Ishikawa (cell line): ENCODE measurements around the gene CBX4.

Source experiments
- CEBPB ChIP-seq: IDR thresholded peaks from 2 replicates; pipeline ENCODE4 v1.6.1; 2012
- CREB1 ChIP-seq: IDR thresholded peaks from 2 replicates; pipeline ENCODE4 v1.6.1; 2012; ENCODE audit warnings: low read depth
- EP300 ChIP-seq: IDR thresholded peaks from 2 replicates; pipeline ENCODE4 v1.6.1; 2012; ENCODE audit warnings: borderline replicate concordance
- FOXM1 ChIP-seq: IDR thresholded peaks from 2 replicates; pipeline ENCODE4 v1.6.1; 2012; ENCODE audit warnings: low read depth, borderline replicate concordance
- MAX ChIP-seq: IDR thresholded peaks from 2 replicates; pipeline ENCODE4 v1.6.1; 2012
- NFIC ChIP-seq: IDR thresholded peaks from 2 replicates; pipeline ENCODE4 v1.6.1; 2012
- RAD21 ChIP-seq: IDR thresholded peaks from 2 replicates; pipeline ENCODE4 v1.6.1; 2012; ENCODE audit warnings: low read depth
- TAF1 ChIP-seq: IDR thresholded peaks from 2 replicates; pipeline ENCODE4 v1.6.1; 2012; ENCODE audit warnings: low read depth, mild to moderate bottlenecking
- TCF12 ChIP-seq: IDR thresholded peaks from 2 replicates; pipeline ENCODE4 v1.6.1; 2012; ENCODE audit warnings: low read depth
- TEAD4 ChIP-seq: IDR thresholded peaks from 2 replicates; pipeline ENCODE4 v1.6.1; 2012
- YY1 ChIP-seq: IDR thresholded peaks from 2 replicates; pipeline ENCODE4 v1.6.1; 2012; ENCODE audit warnings: low read depth
- ZBTB7A ChIP-seq: IDR thresholded peaks from 2 replicates; pipeline ENCODE4 v1.6.1; 2012; ENCODE audit warnings: low read depth
- TF ChIP-seq, protein P1 (sequence below): IDR thresholded peaks from 2 replicates; pipeline ENCODE4 v1.6.1; 2012
- TF ChIP-seq, protein P2 (sequence below): IDR thresholded peaks from 2 replicates; pipeline ENCODE4 v1.6.1; 2012; ENCODE audit warnings: low read depth, mild to moderate bottlenecking

Gene CBX4

DNA sequence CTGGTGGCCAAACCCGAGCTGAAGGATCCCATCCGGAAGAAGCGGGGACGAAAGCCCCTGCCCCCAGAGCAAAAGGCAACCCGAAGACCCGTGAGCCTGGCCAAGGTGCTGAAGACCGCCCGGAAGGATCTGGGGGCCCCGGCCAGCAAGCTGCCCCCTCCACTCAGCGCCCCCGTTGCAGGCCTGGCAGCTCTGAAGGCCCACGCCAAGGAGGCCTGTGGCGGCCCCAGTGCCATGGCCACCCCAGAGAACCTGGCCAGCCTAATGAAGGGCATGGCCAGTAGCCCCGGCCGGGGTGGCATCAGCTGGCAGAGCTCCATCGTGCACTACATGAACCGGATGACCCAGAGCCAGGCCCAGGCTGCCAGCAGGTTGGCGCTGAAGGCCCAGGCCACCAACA lies 55.3 kb downstream of the CBX4 start:
- TF ChIP-seq, protein P1, sequence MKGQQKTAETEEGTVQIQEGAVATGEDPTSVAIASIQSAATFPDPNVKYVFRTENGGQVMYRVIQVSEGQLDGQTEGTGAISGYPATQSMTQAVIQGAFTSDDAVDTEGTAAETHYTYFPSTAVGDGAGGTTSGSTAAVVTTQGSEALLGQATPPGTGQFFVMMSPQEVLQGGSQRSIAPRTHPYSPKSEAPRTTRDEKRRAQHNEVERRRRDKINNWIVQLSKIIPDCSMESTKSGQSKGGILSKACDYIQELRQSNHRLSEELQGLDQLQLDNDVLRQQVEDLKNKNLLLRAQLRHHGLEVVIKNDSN = no peak
- TF ChIP-seq CREB1 = no peak
- no peak for TF ChIP-seq FOXM1
- TF ChIP-seq NFIC = no peak
- no peak for TF ChIP-seq RAD21
- no peak for TF ChIP-seq ZBTB7A
- TF ChIP-seq CEBPB = no peak
- no peak for TF ChIP-seq EP300
- TF ChIP-seq TCF12 = no peak
- no peak for TF ChIP-seq TEAD4
- TF ChIP-seq YY1 = no peak
- TF ChIP-seq, protein P2, sequence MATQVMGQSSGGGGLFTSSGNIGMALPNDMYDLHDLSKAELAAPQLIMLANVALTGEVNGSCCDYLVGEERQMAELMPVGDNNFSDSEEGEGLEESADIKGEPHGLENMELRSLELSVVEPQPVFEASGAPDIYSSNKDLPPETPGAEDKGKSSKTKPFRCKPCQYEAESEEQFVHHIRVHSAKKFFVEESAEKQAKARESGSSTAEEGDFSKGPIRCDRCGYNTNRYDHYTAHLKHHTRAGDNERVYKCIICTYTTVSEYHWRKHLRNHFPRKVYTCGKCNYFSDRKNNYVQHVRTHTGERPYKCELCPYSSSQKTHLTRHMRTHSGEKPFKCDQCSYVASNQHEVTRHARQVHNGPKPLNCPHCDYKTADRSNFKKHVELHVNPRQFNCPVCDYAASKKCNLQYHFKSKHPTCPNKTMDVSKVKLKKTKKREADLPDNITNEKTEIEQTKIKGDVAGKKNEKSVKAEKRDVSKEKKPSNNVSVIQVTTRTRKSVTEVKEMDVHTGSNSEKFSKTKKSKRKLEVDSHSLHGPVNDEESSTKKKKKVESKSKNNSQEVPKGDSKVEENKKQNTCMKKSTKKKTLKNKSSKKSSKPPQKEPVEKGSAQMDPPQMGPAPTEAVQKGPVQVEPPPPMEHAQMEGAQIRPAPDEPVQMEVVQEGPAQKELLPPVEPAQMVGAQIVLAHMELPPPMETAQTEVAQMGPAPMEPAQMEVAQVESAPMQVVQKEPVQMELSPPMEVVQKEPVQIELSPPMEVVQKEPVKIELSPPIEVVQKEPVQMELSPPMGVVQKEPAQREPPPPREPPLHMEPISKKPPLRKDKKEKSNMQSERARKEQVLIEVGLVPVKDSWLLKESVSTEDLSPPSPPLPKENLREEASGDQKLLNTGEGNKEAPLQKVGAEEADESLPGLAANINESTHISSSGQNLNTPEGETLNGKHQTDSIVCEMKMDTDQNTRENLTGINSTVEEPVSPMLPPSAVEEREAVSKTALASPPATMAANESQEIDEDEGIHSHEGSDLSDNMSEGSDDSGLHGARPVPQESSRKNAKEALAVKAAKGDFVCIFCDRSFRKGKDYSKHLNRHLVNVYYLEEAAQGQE = no peak
- no peak for TF ChIP-seq TAF1
- no peak for TF ChIP-seq MAX
